Activated CD8-positive, alpha-beta T cell treated with anti-CD3 and anti-CD28 coated beads, Interleukin-2, amount 10 ng/mL, durations not matched to agents 7 days and 5 days (primary cell): Measurements from ENCODE around the gene TRPV2. TPM values are rescaled to one million over a fixed set of nuclear protein-coding genes. Genes with fewer than 3 reads are reported as not detected.

Experiments
- ATAC-seq: fragments of 150-1000 bp; cut with Tn5 transposase; one replicate; pipeline ENCODE4 v1.10.0; 2021; ENCODE audit warnings: moderate library complexity
- CTCF ChIA-PET: fragments of 350-600 bp; sonication (Branson Sonifier 250); formaldehyde crosslinking; loops from one replicate; lab custom pipeline; 2021; ENCODE audit warnings: antibody characterized with exemption; lab: Charles Lee
- POLR2A ChIA-PET: fragments of 350-600 bp; sonication (Branson Sonifier 250); formaldehyde crosslinking; loops from one replicate; lab custom pipeline; 2021; ENCODE audit warnings: antibody characterized with exemption; lab: Charles Lee
- DNase-seq: peaks from one replicate; pipeline ENCODE4 v3.0.0-alpha.2; 2020
- H3K27ac Mint-ChIP-seq: one replicate; pipeline ENCODE4 v1.8.0; 2021; ENCODE audit warnings: mild to moderate bottlenecking, mixed read lengths
- H3K27me3 Mint-ChIP-seq: one replicate; pipeline ENCODE4 v1.8.0; 2021; ENCODE audit warnings: low read depth, mixed read lengths
- H3K36me3 Mint-ChIP-seq: one replicate; pipeline ENCODE4 v1.8.0; 2021; ENCODE audit warnings: low read depth, mixed read lengths
- H3K4me1 Mint-ChIP-seq: one replicate; pipeline ENCODE4 v1.8.0; 2021; ENCODE audit warnings: low read depth, mixed read lengths
- H3K4me3 Mint-ChIP-seq: one replicate; pipeline ENCODE4 v1.8.0; 2021; ENCODE audit warnings: mild to moderate bottlenecking, mixed read lengths
- H3K9me3 Mint-ChIP-seq: one replicate; pipeline ENCODE4 v1.8.0; 2022; ENCODE audit warnings: mixed read lengths; ENCODE audit not compliant: insufficient read depth
- total RNA-seq, 2 experiments: library from RNA; stranded (reverse); gene quantifications; one replicate each; pipeline ENCODE4 v1.2.3, GENCODE V29; 2021

TRPV2 gene, protein sequence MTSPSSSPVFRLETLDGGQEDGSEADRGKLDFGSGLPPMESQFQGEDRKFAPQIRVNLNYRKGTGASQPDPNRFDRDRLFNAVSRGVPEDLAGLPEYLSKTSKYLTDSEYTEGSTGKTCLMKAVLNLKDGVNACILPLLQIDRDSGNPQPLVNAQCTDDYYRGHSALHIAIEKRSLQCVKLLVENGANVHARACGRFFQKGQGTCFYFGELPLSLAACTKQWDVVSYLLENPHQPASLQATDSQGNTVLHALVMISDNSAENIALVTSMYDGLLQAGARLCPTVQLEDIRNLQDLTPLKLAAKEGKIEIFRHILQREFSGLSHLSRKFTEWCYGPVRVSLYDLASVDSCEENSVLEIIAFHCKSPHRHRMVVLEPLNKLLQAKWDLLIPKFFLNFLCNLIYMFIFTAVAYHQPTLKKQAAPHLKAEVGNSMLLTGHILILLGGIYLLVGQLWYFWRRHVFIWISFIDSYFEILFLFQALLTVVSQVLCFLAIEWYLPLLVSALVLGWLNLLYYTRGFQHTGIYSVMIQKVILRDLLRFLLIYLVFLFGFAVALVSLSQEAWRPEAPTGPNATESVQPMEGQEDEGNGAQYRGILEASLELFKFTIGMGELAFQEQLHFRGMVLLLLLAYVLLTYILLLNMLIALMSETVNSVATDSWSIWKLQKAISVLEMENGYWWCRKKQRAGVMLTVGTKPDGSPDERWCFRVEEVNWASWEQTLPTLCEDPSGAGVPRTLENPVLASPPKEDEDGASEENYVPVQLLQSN
- total RNA-seq: 100 to 1,000 TPM; 124 to 134 TPM

DNA sequence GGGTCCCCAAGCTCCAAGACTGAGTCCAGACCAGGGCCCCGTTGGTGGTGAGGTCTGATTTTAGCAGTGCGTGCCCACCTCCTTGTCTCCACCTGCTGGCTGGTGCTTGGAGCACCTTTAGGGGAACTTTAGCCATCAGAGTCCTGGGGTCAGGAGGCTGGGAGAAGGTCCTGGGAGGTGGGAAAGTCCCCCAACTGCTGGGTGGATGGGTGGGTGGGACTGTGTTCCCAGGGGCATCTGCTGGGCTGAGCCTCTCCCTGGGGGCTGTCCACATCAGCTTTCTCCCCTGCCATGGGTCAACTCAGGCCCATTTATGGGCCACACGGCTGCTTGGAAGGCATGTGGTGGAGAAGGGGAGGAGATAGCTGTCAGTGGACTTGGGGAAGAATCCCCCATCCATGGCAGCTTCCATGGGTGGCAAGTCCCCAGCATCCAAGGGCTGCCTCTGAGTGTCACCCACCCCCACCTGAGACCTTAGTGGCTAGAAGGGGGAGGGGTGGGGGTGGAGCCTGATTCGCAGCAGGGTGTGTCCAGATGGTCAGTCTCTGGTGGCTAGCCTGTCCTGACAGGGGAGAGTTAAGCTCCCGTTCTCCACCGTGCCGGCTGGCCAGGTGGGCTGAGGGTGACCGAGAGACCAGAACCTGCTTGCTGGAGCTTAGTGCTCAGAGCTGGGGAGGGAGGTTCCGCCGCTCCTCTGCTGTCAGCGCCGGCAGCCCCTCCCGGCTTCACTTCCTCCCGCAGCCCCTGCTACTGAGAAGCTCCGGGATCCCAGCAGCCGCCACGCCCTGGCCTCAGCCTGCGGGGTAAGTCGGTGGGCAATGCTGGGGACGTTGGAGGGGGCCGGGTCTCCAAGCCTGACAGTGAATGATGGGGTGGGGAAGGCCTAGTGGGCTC is at the start of gene TRPV2:
Gene TRPV2, plus strand, starts transcription at position 541 of the 894 bp plus-strand sequence. CDS start 2,098 bp downstream, outside the sequence.
- peak within 1 kb of the TSS; percentile 100 for H3K27ac Mint-ChIP-seq
- DNase-seq: peak; percentile 78
- ATAC-seq: peak; percentile 55
- ChIA-PET POLR2A (interaction anchor here (0.6 to 6.2 kb wide), 14 partner anchors 12 to 386 kb away, joined by 3 to 66 read pairs (median 4); partner anchors contain the start of genes CENPV and UBB), CTCF (interaction anchor here (0.6 to 5.0 kb wide), 28 partner anchors 8 to 823 kb away, joined by 3 to 88 read pairs (median 5); partner anchors contain the start of genes CENPV, PIGL and UBB)
- no peaks in the 10 kb centered on the region for H3K9me3 Mint-ChIP-seq
- peaks cover 46% of the 10 kb centered on the region for H3K4me1 Mint-ChIP-seq
- H3K4me3 Mint-ChIP-seq: peak within 1 kb of the TSS; percentile 99
- H3K36me3 Mint-ChIP-seq: peaks cover 35% of the 10 kb centered on the region
- H3K27me3 Mint-ChIP-seq: no peaks in the 10 kb centered on the region

DNA sequence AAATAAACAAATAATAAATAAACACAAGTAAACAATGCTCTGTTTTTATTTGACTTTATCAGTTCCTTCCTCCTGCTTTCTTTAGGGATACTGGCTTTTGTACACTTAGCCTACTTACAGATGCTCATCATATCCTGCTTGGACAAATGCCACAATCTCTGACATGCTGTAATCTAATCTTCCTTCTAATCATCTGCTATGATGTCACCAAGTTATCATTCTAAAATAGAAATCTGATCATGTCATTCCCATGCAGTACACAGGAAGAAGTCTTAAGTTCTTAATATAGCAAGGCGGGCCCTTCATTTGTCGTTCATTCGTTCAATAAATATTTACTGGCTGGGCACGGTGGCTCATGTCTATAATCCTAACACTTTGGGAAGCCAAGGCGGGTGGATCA is 43.6 kb upstream of the TRPV2 start:
- Mint-ChIP-seq H3K36me3 (no peaks in the 10 kb centered on the region), H3K4me1 (no peaks in the 10 kb centered on the region), H3K27ac (no peak overlapping the region), H3K27me3 (no peaks in the 10 kb centered on the region), H3K4me3 (no peak overlapping the region), H3K9me3 (no peaks in the 10 kb centered on the region)
- ChIA-PET CTCF (interaction anchor here (2.1 kb wide), 1 partner anchor 8 kb away, joined by 15 read pairs; no protein-coding TSS in a partner anchor), POLR2A (no interaction called here)
- ATAC-seq: no peak
- DNase-seq: no peak

DNA sequence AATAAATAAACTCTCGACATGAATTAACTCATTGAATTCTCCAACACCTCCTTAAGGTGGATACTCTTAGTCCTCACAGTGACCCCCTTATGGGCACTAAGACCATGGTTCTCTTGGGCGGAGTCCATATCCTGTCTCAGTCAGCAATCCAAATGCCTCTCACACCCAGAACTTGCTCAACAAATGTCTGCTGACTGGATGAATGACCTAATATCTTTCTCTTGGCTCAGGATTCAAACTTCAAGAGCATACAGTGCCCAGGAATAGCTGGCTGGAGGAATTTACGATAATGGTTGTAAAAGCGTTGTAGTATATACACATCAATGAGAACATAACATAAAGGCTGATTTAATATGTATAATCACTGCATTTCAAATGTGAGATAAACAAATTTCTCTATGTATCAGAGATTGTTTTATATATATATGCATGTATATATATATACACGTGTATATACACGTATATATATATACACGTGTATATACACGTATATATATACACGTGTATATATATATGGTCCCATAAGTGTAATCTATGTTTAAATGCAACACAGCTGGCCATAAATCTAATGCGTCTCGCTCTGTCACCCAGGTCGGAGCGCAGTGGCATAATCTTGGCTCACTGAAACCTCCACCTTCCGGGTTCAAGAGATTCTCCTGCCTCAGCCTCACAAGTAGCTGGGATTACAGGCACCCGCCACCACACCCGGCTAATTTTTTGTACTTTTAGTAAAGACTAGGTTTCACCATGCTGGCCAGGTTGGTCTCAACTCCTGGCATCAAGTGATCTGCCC is 41.0 kb upstream of the TRPV2 start:
- Mint-ChIP-seq H3K4me3 (no peak overlapping the region), H3K27ac (no peak overlapping the region), H3K9me3 (no peaks in the 10 kb centered on the region), H3K36me3 (no peaks in the 10 kb centered on the region), H3K4me1 (no peaks in the 10 kb centered on the region), H3K27me3 (no peaks in the 10 kb centered on the region)
- ATAC-seq: no peak
- CTCF ChIA-PET: interaction anchor here (0.5 to 2.5 kb wide), 3 partner anchors 10 to 67 kb away, joined by 3 to 18 read pairs (median 3); no protein-coding TSS in a partner anchor
- POLR2A ChIA-PET: interaction anchor here (0.6 kb wide), 1 partner anchor 11 kb away, joined by 3 read pairs; no protein-coding TSS in a partner anchor
- DNase-seq: no peak

DNA sequence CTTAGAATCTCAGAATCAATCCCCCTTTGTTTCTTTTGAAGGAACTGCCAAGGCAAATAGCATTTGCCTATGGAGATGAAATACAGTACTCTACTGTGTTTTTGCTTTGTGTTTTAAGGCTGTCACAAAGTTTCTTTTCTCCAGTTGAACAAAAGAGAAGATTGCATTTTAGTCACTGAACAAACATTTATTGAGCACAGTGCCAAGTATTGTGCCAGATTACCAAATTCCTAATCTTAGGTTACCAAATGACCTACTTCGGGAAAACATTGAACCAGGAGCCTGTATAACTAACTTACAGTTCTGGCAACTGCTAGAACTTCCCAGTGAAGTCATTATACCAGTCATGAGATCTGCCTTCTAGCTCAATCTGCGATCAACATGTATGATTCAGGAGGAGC is 37.4 kb upstream of the TRPV2 start:
- Mint-ChIP-seq H3K4me3 (no peak overlapping the region), H3K9me3 (no peaks in the 10 kb centered on the region), H3K4me1 (peaks cover 19% of the 10 kb centered on the region), H3K27me3 (no peaks in the 10 kb centered on the region), H3K36me3 (peaks cover 22% of the 10 kb centered on the region), H3K27ac (no peak overlapping the region)
- DNase-seq (no peak), ATAC-seq (no peak)
- ChIA-PET POLR2A (interaction anchor here (0.6 kb wide), 1 partner anchor 75 kb away, joined by 3 read pairs; no protein-coding TSS in a partner anchor), CTCF (interaction anchor here (1.2 to 2.9 kb wide), 2 partner anchors 14 to 25 kb away, joined by 5 to 20 read pairs; partner anchors contain the start of gene CENPV)

DNA sequence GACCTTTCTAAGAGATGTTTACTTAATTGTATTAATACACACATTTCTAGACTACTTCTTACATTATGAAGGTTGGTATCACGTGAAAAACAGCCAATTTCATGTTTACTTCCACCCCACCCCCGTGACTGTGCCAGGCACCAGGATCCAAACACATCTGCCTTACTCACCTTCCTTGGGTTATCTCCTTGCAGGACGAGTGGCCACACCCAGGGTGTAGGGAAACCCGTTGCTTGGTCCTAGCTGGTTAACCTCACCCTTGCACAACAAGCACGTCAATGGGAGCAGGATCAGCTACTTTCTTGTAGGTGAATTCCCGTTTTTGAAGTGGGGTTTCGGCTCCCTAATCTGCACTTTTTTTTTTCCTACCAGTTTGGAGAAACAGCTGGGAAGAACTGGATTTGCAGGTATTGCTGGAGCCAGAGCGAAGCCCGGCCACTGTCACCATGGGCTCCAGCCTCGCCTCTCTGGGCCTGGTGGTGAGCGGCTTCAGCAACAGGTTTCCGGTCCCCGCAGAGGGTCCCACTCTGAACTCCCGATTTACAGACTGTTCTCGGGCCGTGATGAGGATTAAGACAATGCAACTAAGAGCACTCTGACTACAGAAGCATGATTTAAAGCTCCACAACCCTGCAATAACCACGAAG is 36.6 kb upstream of the TRPV2 start:
- Mint-ChIP-seq H3K4me3 (no peak overlapping the region), H3K27me3 (no peaks in the 10 kb centered on the region), H3K27ac (no peak overlapping the region), H3K36me3 (peaks cover 29% of the 10 kb centered on the region), H3K9me3 (no peaks in the 10 kb centered on the region), H3K4me1 (peaks cover 26% of the 10 kb centered on the region)
- ATAC-seq (no peak), DNase-seq (no peak)
- ChIA-PET CTCF (interaction anchor here (0.9 to 2.9 kb wide), 3 partner anchors 15 to 37 kb away, joined by 4 to 20 read pairs (median 5); partner anchors contain the start of genes CENPV and TRPV2), POLR2A (no interaction called here)

DNA sequence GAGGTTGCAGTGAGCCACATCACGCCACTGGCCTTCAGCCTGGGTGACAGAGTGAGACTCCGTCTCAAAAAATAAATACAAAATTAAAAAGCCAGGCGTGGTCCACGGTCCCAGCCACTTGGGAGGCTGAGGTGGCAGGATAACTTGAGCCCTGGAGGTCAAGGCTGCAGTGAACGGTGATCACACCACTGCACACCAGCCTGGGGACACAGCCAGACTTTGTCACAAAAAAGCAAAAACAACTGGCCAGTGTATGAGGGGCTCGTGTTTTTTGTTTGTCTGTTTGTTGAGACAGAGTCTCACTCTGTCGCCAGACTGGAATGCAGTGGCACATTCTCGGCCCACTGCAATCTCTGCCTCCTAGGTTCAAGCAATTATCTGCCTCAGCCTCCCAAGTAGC is 35.7 kb upstream of the TRPV2 start:
- H3K36me3 Mint-ChIP-seq: peaks cover 38% of the 10 kb centered on the region
- no peak for ATAC-seq
- H3K4me3 Mint-ChIP-seq: no peak overlapping the region
- DNase-seq: no peak
- H3K4me1 Mint-ChIP-seq: peaks cover 35% of the 10 kb centered on the region
- H3K27ac Mint-ChIP-seq: no peak overlapping the region
- H3K27me3 Mint-ChIP-seq: no peaks in the 10 kb centered on the region
- H3K9me3 Mint-ChIP-seq: no peaks in the 10 kb centered on the region
- CTCF ChIA-PET: interaction anchor here (2.4 to 2.9 kb wide), 2 partner anchors 15 to 36 kb away, joined by 20 to 27 read pairs; partner anchors contain the start of gene TRPV2
- POLR2A ChIA-PET: interaction anchor here (2.2 to 2.8 kb wide), 2 partner anchors 15 to 36 kb away, joined by 22 to 66 read pairs; partner anchors contain the start of gene TRPV2

DNA sequence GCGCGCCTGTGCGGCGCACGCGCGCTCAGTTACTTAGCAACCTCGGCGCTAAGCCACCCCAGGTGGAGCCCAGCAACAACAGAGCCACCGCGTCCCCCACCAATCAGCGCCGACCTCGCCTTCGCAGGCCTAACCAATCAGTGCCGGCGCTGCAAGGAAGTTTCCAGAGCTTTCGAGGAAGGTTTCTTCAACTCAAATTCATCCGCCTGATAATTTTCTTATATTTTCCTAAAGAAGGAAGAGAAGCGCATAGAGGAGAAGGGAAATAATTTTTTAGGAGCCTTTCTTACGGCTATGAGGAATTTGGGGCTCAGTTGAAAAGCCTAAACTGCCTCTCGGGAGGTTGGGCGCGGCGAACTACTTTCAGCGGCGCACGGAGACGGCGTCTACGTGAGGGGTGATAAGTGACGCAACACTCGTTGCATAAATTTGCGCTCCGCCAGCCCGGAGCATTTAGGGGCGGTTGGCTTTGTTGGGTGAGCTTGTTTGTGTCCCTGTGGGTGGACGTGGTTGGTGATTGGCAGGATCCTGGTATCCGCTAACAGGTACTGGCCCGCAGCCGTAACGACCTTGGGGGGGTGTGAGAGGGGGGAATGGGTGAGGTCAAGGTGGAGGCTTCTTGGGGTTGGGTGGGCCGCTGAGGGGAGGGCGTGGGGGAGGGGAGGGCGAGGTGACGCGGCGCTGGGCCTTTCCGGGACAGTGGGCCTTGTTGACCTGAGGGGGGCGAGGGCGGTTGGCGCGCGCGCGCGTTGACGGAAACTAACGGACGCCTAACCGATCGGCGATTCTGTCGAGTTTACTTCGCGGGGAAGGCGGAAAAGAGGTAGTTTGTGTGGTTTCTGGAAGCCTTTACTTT is 34.5 kb upstream of the TRPV2 start, which contains the start of gene UBB:
Gene UBB, plus strand, starts transcription at position 452 of the 856 bp plus-strand sequence. CDS start 817 bp downstream, outside the sequence.
- DNase-seq (peak; percentile 97), ATAC-seq (peak; percentile 92)
- peaks cover 38% of the 10 kb centered on the region for H3K36me3 Mint-ChIP-seq
- H3K4me1 Mint-ChIP-seq: peaks cover 38% of the 10 kb centered on the region
- H3K4me3 Mint-ChIP-seq: peak within 1 kb of the TSS; percentile 97
- no peaks in the 10 kb centered on the region for H3K9me3 Mint-ChIP-seq
- ChIA-PET POLR2A (interaction anchor here (0.6 to 2.8 kb wide), 25 partner anchors 8 to 203 kb away, joined by 3 to 66 read pairs (median 5); partner anchors contain the start of genes CENPV, NCOR1 and TRPV2), CTCF (interaction anchor here (0.6 to 5.2 kb wide), 6 partner anchors 17 to 531 kb away, joined by 3 to 33 read pairs (median 6); partner anchors contain the start of gene TRPV2)
- no peaks in the 10 kb centered on the region for H3K27me3 Mint-ChIP-seq
- H3K27ac Mint-ChIP-seq: peak within 1 kb of the TSS; percentile 96

DNA sequence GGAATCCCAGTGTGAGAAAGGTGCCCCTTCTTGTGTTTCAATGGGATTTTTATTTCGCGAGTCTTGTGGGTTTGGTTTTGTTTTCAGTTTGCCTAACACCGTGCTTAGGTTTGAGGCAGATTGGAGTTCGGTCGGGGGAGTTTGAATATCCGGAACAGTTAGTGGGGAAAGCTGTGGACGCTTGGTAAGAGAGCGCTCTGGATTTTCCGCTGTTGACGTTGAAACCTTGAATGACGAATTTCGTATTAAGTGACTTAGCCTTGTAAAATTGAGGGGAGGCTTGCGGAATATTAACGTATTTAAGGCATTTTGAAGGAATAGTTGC is 33.9 kb upstream of the TRPV2 start:
- POLR2A ChIA-PET: interaction anchor here (1.0 to 2.8 kb wide), 14 partner anchors 12 to 167 kb away, joined by 3 to 66 read pairs (median 6); partner anchors contain the start of genes CENPV, NCOR1 and TRPV2
- CTCF ChIA-PET: interaction anchor here (2.4 to 5.2 kb wide), 2 partner anchors 18 to 34 kb away, joined by 27 to 33 read pairs; partner anchors contain the start of gene TRPV2
- ATAC-seq: peak; percentile 11
- no peaks in the 10 kb centered on the region for H3K27me3 Mint-ChIP-seq
- peak overlapping the region; percentile 97 for H3K4me3 Mint-ChIP-seq
- peaks cover 39% of the 10 kb centered on the region for H3K4me1 Mint-ChIP-seq
- peaks cover 38% of the 10 kb centered on the region for H3K36me3 Mint-ChIP-seq
- no peak for DNase-seq
- H3K9me3 Mint-ChIP-seq: no peaks in the 10 kb centered on the region
- peak overlapping the region; percentile 96 for H3K27ac Mint-ChIP-seq

DNA sequence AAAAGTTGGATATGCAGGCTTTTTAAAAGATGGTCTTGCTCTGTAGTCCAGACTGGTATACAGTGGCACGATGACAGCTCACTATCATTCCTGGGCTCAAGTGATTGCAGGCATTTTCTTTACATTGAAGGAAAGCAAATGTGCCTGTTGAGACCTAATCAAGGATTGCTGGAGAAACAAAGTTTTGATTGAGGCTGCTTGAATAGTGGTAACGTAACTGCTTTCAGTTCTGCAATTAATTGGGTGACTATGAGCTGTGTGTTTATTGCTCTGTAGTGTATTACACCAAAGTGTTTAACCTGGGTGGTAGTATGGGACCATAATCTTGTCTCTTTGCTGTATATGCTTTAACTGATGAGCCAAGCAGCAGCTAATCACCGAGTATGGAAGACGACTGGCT is 32.2 kb upstream of the TRPV2 start:
- peak overlapping the region; percentile 97 for H3K4me3 Mint-ChIP-seq
- H3K4me1 Mint-ChIP-seq: peaks cover 49% of the 10 kb centered on the region
- H3K27me3 Mint-ChIP-seq: peaks cover 4% of the 10 kb centered on the region
- no peaks in the 10 kb centered on the region for H3K9me3 Mint-ChIP-seq
- no peak for ATAC-seq
- POLR2A ChIA-PET: interaction anchor here (1.0 to 1.5 kb wide), 3 partner anchors 29 to 55 kb away, joined by 3 to 8 read pairs (median 3); partner anchors contain the start of gene TRPV2
- peaks cover 38% of the 10 kb centered on the region for H3K36me3 Mint-ChIP-seq
- CTCF ChIA-PET: interaction anchor here (1.1 to 5.2 kb wide), 4 partner anchors 19 to 138 kb away, joined by 4 to 33 read pairs (median 6); partner anchors contain the start of gene TRPV2
- H3K27ac Mint-ChIP-seq: no peak overlapping the region
- DNase-seq: no peak
